GM18520 (cell line): Measurements from ENCODE around the gene LRRC52.
"Not testable (repeated sequence)": the region's sequence is repeated elsewhere in the genome, so short reads cannot be mapped to it uniquely, and the experiment has no call there.

Source experiments
- ATAC-seq: cut with Tn5 transposase; IDR thresholded peaks from one replicate; pipeline ENCODE4 v1.9.1; 2021; ENCODE audit not compliant: unreplicated experiment

LRRC52 gene

DNA sequence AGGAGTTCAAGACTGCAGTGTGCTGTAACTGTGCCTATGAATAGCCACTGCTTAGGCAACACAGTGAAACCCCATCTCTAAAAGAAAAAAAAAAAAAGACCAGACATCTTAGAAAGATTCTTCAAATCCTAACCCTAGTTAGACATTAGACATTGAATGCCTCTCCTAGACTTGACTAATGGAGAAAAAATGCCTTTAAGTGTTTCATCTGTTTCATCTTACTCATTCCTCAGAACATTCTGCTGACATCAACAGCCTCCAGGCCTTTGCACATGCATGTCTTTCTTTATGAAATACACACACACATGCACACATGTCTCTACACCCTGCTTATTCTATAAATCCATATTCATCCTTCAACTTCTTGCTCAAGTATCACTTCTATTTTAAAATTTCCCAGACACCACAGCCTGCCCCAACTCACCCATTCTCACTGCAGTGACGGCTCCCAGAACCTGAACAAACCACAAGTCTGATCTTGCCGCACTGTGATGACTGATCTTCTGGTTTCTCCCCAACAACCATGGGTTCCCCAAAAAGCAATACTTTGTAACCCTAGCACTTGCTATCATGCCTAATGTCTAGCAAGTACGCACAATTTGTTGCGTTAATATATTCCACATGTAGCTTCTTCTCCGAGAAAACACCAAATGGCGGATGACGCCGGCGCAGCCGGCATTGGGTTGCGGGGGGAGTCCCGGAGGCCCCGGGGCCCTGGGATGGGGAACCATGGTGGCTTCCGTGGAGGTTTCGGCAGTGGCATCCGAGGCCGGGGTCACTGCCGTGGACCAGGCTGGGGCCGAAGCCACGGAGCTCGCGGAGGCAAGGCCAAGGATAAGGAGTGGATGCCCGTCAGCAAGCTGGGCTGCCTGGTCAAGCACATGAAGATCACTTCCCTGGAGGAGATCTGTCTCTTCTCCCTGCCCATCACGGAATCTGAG, 37.4 kb downstream of the LRRC52 start:
- no peak for ATAC-seq

DNA sequence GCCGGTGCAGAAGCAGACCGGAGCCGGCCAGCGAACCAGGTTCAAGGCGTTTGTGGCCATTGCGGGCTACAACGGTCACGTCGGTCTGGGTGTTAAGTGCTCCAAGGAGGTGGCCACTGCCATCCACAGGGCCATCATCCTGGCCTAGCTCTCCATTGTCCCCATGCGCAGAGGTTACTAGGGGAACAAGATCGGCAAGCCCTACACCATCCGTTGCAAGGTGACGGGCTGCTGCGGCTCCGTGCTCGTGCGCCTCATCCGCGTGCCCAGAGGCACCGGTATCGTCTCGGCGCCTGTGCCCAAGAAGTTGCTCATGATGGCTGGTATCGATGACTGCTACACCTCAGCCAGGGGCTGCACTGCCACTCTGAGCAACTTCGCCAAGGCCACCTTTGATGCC, 38.1 kb downstream of the LRRC52 start:
- no peak for ATAC-seq

DNA sequence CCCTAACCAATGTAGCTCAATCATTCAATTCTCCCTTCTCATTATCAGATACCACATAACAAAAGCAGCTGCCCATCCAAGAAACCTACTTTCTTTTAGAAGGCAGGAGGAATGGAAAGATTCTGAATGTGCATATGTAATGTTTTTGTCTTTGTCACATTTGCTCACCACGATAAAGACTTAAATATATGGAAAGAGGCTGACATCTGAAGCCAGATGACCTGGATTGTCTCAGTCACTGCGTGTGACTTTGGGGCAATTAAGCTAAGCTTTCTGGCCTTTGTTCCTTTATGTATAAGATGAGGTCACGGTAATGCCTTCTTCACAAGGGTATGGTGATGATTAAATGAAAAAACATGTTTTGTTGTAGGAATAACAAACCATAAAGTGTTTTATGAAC, 42.6 kb downstream of the LRRC52 start:
- ATAC-seq = no peak

DNA sequence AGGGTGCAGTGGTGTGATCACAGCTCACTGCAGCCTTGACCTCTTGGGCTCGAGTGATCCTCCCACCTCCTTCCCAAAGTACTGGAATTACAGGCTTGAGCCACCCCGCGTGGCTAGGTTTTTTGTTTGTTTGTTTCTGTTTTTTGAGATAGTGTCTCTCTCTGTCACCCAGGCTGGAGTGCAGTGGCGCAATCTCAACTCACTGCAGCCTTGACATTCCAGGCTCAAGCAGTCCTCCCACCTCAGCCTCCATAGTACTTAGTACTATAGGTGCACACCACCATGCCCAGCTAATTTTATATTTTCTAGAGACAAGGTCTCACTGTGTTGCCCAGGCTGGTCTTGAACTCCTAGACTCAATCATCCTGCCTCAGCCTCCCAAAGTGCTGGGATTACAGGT, 47.6 kb downstream of the LRRC52 start:
- ATAC-seq = not testable (repeated sequence)

DNA sequence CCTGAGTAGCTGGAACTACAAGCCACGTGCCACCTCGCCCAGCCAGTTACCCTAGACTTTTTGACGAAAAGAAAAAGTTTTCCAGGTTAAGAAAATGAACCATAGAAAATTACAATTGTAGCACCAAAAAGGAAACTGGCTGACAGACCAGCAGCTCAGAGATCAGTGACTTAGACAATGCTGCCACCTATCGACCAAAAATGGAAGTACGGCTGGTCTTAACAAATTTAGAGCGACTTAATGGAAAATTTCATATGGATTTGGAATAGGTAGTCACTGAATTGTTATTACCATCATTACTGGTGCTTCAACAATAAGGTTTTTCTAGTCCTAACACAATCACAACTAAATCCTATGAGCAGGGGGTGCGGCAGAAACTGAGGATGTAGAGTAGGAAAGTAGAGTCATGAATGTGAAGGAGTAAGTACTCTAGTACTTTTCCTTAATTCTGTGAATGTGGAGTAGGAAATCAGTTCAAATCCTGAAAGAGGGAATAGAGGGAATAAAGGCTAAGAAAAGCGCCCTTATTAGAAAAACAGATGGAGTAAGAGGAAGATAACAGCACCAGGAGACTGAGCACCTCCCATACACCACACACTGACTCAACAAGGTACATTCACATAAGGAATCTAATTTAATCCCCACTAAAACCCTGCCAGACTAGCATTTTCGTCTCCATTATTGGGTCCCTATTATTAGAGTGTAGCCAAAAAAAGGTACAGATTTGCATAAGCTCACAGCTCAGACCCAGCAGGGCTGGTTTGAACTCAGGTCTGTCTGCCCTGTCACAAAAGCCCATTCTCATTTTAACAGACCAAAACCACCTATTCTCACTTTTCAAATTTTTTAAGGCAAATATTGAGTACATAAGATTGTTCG, 49.4 kb downstream of the LRRC52 start:
- ATAC-seq = no peak

DNA sequence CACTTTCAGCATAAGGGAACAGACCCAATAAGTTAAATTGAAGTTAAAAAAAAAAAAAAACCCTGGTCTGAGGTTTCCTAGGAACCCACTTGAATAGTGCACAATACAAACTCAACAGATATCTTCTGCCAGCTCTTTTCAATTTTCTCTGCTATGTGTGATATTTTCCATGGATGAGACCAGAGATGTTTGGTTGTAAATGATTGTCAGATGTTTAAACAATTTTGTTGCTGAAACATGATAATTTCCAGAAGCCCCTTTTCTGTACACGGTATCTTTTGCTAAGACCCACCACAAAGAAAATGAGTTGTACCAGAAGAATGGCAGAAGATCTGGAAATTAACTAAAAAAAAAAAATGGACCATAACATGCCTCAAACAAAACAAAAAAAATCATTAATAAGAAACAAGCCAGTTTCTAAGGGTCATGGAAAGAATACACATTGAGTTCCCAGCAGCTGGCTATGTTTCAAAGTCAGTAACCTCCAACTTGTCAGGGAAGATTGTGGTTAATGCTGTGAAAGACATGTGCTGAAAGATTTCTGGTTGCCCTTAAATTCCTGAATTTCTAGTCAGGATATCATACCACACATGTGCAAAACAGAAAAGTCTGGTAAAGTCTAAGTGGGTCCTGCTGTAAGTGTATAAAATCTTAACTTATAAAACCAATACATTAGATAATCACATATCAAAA, 51.6 kb downstream of the LRRC52 start:
- no peak for ATAC-seq

DNA sequence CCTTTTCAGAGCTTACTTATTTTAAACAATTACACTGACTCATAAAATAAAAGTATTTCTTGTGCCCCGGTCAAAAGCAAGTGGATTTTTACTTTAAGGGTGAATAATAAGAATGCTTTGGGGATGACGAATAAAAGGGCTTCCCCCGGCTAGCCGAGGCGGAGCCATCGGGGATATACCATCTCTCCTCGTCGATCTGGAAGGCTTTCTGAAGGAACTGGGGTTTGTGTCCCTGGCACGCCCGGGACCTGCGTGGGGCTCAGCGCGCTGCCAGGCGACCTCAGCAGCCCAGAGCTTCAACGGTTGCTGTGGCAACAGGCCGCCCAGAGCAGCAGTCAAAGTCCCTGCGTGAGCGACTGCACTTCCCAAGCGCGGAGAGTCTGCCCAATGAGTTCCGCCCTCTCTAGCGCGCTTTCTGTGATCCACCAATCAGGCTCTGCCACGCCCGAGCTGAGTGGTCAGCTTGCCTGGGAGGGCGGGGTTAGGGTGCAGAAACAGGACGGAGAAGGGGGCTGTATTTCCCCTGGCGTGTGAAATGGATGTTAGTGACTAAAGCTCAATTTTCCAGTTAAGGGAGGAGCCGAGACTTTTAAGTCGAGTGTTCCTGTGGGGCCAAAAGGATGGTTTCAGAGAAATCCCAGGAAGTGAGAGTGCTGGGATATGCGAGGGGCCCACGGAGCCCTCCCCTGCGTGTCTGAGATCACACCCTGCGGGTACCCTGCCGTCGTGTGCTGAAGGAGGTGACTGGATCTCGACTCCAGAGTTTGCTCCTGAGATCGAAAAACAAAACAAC, 54.3 kb downstream of the LRRC52 start:
- peak; percentile 94 for ATAC-seq

DNA sequence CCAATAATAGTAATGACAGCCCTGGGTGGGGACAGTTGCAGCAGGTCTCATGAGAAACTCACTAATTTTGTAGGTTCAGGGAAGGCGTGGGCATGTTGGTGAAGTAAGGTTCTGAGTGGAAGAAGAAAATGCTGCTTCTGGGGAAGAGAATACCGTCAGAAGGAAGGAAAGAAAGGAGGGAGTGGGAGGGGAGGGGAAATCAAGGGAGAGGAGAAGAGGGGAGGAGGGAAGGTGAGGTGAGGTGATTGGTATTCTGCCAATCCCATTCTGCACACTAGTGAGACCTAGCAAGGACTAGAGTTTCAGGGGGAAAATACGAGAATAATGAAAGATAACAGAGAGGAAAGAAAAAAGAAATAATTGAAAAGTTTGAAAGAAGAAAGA, 54.9 kb downstream of the LRRC52 start:
- ATAC-seq = no peak

DNA sequence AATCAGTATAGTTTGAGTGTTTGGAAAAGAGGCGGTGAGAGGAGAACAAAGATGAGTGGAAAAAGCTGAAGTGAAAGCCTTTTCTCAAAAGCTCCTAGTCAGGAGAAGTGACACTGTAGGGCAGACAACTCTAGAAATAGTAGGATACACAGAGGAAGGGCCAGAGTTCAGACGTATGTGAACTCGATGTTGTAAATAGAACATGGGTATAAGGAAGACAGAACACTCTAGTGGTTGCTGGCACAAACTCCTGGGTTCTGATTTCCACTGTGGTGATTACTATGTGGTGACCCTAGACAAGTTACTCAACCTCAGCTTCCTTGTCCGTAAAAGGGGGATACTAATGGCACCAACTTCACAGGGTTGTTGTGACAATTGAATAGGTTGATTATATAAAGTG, 57.0 kb downstream of the LRRC52 start:
- no peak for ATAC-seq

DNA sequence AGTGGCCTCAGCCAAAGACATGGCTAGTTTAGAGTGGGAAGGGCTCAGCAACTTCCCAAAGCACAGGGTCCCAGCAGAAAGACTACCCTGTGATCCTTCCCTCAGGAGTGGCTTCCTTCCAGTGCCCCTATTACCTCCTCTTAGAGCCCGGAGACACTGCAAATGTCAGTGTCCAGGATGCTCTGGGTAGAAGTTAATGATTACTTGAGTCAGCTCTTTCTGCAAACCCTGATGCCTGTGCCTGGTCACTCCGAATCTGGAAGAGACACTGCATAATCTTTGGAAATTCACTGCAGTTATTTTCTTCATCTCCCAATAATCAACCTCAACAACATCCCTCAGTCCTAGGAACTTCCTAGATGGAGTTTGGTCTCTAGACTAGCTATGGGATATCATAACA, 60.0 kb downstream of the LRRC52 start:
- ATAC-seq = no peak

DNA sequence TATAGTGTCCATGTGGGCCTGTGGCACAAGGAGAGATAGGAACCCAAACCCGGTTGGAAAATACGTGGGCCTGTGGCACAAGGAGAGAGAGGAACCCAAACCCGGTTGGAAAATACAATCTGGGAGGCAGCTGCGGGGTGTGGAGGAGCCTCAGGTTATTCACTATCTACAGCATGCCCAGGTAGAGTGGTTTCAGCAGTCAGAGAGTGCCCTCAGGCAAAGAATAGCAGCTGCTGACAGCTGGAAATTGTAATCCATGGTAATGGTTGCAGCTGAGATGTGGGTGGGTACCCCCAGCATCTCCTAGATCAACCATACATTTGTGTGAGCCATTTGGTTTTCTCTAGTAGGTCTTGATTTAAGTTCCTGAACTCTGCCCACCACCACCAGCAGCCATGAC, 61.4 kb downstream of the LRRC52 start:
- no peak for ATAC-seq

DNA sequence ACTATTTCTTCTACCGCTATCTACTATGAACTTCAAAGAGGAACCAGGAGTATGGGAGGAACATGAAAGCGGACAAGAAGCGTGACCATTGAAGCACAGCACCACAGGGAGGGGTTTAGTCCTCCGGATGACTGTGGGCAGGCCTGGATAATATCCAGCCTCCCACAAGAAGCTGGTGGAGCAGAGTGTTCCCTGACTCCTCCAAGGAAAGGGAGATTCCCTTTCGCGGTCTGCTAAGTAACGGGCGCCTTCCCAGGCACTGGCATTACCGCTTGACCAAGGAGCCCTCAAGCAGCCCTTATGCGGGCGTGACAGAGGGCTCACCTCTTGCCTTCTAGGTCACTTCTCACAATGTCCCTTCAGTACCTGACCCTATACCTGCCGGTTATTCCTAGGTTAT, 62.9 kb downstream of the LRRC52 start:
- not testable (repeated sequence) for ATAC-seq

DNA sequence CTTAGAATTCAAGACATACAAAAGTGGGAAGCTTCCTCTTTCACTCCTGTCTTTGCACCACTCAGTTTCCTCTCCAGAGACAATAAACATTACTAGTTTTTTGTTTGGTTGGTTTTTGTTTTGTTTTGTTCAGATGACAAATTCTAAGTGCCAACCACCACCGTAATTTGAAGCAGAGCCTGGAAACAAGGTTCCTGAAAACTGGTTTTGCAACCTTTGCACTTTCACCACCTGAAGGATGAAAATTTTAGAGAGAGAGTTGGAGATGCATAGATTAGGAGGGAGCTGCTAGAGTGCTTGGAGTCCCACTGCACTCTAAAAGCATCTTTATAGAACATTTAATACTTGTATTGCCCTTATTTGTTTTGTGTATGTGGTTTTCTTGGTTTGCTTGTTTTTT, 67.1 kb downstream of the LRRC52 start:
- no peak for ATAC-seq

DNA sequence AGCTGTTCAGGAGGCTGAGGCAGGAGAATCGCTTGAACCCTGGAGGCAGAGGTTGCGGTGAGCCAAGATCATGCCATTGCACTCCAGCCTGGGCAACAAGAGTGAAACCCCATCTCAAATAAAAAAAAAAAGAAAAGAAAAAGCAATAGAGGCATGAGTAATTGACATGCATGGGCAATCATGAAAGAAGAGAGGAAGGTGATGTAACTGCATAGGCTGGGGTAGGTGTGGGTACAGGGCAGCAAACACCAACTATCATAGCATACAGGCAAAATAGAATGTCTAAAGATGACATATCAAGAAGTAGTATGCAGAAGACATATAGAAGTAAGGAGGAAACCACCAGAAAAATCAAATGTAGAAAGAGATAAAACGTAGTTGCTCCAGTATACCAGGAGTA, 68.3 kb downstream of the LRRC52 start:
- ATAC-seq = no peak
